ENCODE measurements around the gene SUN5.

SUN5 gene

DNA sequence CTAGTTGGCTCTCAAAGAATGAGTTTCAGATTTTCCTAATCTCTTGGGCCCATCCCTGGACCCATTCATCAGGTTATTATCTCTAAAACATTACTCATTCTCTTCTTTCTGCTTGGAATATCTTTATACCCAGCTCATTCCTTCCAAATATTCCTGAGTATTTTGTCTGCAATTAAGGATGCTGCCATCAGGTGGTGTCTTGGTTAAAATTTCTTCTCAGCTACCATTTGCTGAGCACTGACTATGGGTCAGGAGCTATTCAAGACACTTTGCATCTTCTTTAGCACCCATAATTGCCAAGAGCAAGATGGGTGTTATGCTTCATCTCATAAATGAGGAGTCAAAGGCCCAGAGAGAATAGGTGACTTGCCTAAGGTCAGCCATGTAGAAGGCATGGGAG is 8.4 kb downstream of the SUN5 start:
- no peak for DNase-seq (ENCODE audit: low spot score)
- FAIRE-seq: no peak

GRCh38 chr20:32993496-32994050 is 10.7 kb downstream of the SUN5 start:
- DNase-seq (ENCODE audit: low spot score) (no peak), FAIRE-seq (no peak)

- no peak for FAIRE-seq
Observed at GRCh38 chr20:32991792-32992641, 12.2 kb downstream of the SUN5 start.

GRCh38 chr20:32991383-32991782 is 12.8 kb downstream of the SUN5 start:
- no peak for FAIRE-seq
- DNase-seq (ENCODE audit: low spot score): no peak

More at GRCh38 chr20:32991792-32992641, 12.2 kb downstream of the SUN5 start:
- no peak for DNase-seq (ENCODE audit: low spot score)

DNA sequence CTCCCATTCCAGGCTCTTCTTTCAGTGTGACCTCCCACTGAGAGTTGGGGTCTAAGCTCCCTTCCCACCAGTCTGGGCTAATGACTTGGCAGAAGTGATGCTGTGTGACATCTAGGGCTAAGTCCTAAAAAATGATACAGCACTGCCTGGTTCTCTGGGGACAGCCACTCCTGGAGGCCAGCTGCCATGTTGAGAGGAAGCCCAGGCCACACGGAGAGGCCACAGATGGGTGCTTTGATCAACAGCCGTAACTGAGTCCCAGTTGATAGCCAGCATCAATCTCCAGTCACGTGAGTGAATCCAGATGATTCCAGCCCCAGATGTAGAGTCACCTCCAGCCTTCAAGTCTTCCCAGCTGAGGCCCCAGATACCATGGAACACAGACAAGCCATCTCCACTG is 13.8 kb downstream of the SUN5 start:
- FAIRE-seq (no peak), DNase-seq (ENCODE audit: low spot score) (no peak)

DNA sequence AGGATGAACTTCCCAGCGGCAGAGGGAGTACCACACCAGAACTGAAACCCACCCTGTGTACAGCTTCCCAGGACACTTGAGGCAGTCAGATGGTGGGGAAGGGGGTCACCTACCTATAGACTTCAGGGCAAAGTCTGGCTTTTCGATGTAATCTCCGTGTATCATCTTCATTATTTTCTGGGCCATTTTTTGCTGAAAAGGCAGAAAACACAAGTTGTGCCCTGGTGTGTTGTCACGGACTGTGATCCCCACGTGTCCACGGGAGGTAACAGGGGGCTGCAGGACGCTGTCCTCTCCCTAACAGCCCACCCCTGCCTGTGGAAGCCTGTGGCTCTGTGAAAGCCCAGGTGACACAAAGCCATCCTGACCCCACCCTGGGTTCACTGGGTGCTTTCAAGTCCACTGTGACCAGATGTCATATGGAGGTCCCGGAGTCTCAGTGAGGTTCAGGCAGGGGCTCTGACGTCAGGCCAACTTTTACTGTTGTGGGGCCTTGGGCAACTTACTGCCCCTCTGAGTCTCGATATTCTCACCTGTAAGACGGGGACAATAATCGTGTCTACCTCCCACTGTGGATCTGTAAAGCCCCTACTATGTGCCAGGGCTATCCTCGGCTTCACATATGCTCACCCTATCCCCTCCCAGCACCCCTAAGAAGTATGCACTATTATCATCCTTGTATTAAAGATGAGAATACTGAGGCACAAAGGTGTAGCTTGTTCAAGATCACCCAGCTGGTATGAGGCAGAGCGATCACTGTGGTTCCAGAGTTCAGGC is 14.5 kb downstream of the SUN5 start:
- DNase-seq (ENCODE audit: low spot score) (no peak), FAIRE-seq (no peak)

DNA sequence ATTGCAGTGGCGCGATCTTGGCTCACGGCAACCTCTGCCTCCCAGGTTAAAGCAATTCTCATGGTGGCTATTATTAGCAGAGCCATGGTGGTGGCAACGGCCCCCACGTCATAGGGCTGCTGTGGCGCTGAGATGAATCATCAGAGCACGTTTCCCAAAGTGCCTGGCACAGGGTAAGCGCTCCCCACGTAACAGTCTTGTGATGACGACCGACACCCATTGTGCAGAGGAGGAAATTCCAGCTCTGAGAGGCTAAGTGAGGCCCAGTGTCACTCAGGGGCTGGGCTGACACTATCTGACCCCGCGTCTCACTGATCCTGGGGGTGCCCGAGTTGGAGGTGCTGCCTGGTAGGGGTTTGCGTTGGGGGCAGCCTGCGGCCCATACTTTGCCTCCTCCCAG is 16.2 kb downstream of the SUN5 start:
- FAIRE-seq (no peak), DNase-seq (ENCODE audit: low spot score) (no peak)

- DNase-seq (ENCODE audit: low spot score) (no peak), FAIRE-seq (no peak)
Observed at GRCh38 chr20:32987044-32987825, 17.0 kb downstream of the SUN5 start.

DNA sequence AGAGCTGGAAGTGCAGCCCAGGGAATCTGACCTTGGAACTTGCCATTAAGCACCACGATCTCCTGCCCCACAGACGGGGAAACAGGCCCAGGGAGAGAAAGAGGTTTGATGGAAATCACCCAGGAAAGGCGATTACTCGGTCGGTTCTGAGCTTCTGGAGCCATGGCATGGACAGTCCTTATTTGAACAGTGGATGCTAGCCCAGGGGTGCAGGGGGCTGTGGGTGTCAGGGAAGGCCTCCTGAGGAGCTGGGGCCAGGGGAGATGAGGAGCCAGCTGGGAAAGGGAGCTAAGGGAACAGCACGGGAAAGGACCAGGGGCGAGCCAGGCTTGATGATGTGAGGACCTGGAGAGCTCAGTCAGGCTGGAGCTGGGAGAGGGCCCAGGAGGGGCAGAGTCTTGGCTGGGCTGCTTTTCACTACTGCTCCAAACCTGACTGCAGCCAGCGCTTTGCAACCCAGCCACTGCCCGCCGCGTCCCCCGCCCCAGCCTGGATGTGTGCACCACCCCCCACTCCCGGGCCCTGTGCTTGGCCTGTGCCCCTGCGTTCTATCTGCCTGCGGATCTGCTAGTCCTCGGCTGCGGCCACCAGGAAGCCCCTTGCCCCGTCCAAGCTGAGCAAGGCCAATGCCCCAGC is 17.8 kb downstream of the SUN5 start:
- FAIRE-seq (no peak), DNase-seq (ENCODE audit: low spot score) (no peak)

DNA sequence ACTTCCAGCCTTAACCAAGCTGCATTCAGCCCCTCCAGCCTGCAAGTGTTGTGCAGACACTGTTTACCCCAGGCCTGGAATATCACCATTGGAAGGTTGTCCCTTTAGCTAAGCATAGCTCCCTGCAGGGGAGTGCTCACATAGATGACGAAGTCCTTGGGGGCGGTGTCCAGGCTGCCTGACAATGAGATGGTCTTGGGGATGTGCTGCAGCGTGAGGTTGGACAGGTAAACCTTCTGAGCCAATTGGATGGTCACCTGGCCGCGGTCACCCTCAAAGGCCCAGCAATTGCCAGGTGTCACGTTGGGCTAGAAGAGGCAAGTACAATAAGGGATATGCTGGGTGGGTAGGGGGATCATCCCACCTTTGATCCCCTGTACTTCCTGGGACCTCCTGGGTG is 18.6 kb downstream of the SUN5 start:
- DNase-seq (ENCODE audit: low spot score) (no peak), FAIRE-seq (peak; percentile 77)

DNA sequence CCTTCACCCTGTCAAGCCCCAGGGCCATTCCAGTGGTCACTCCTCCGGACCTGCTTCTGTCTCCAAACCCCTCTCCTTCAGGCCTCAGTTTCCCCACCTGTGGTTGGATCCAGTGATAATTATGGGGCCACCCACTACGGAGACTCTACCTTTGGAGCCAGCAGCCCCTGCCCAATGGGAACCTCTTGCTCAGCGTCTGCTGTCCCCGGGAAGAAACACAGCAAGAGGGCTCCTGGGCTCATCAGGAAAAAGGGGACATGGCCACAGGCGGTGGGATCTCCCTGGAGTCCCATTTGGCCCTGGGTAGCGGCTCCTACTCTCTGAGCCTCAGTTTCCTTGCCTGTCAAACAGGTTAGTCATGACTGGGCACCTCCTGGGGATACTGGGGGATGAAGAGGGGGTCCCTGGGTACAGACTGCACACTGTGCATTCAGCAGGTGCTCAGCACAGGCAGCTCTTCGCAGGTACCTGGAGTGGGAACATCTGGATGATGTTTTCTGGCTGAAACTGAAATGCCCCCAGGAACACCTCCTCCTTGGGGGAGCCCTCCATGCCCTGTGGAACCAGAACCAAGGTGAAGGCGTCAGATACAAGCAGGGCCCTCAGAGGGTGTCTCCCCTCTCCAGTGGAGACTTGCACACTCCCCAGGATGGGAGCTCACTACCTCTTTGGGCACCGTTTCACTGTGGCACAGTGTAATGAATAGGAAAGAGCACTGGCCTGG is 19.4 kb downstream of the SUN5 start:
- no peak for FAIRE-seq
- DNase-seq (ENCODE audit: low spot score): no peak

- no peak for FAIRE-seq
Observed at GRCh38 chr20:32984196-32984595, 20.0 kb downstream of the SUN5 start.

GRCh38 chr20:32983459-32984112 is 20.6 kb downstream of the SUN5 start:
- DNase-seq (ENCODE audit: low spot score) (no peak), FAIRE-seq (no peak)

More at GRCh38 chr20:32984196-32984595, 20.0 kb downstream of the SUN5 start:
- no peak for DNase-seq (ENCODE audit: low spot score)

- DNase-seq (ENCODE audit: low spot score): no peak
- no peak for FAIRE-seq
Observed at GRCh38 chr20:32982617-32983458, 21.4 kb downstream of the SUN5 start.

DNA sequence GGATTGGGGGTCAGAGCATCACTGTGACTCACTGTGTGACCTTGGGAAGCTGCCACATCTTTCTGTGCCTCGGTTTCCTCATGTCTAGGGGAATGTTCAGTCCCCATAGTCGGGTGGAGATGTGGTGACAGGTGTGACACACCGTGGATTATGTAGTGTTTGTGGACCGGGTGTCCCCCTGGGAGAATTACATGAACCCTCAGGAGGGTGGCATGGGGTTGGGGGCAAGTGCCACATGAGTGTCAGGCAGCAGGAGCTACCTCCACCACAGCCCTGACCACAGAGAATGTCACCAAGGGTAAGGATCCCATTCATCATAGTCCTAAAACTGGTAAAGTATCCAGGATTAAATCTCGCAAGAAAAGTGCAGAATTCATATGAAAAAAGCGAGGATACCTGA is 23.2 kb downstream of the SUN5 start:
- no peak for FAIRE-seq
- DNase-seq (ENCODE audit: low spot score): no peak

- no peak for FAIRE-seq
- DNase-seq (ENCODE audit: low spot score): no peak
Observed at GRCh38 chr20:32980131-32980941, 23.9 kb downstream of the SUN5 start.

GRCh38 chr20:32979201-32979998 is 24.8 kb downstream of the SUN5 start:
- no peak for FAIRE-seq

More at GRCh38 chr20:32979201-32979998, 24.8 kb downstream of the SUN5 start:
- DNase-seq (ENCODE audit: low spot score): no peak

Measured in urothelium cell line (cell line).